Nephron progenitor cell (in vitro differentiated cells): Measurements from ENCODE around the gene ETF1.
"Not testable (repeated sequence)": the region's sequence is repeated elsewhere in the genome, so short reads cannot be mapped to it uniquely, and the experiment has no call there.

ENCODE experiments used
- DNase-seq: peaks from one replicate; pipeline ENCODE4 v3.0.0; 2021
- H3K27ac Mint-ChIP-seq: 2 replicates; pipeline ENCODE4 v1.8.0; 2021; ENCODE audit warnings: mild to moderate bottlenecking, moderate library complexity, mixed read lengths
- H3K27me3 Mint-ChIP-seq: 2 replicates; pipeline ENCODE4 v1.8.0; 2021; ENCODE audit warnings: mild to moderate bottlenecking, low read depth, mixed read lengths; ENCODE audit not compliant: poor library complexity
- H3K36me3 Mint-ChIP-seq: 2 replicates; pipeline ENCODE4 v1.8.0; 2021; ENCODE audit warnings: low read depth, mixed read lengths
- H3K4me1 Mint-ChIP-seq: 2 replicates; pipeline ENCODE4 v1.8.0; 2021; ENCODE audit warnings: mixed read lengths
- H3K4me3 Mint-ChIP-seq: 2 replicates; pipeline ENCODE4 v1.8.0; 2021; ENCODE audit warnings: mild to moderate bottlenecking, moderate library complexity, mixed read lengths
- H3K9me3 Mint-ChIP-seq: 2 replicates; pipeline ENCODE4 v1.8.0; 2021; ENCODE audit warnings: mild to moderate bottlenecking, moderate library complexity, mixed read lengths
- CTCF ChIP-seq: fragments of 200-600 bp; sonication (generic); IDR thresholded peaks from 2 replicates; pipeline ENCODE4 v1.5.0; 2021; ENCODE audit warnings: antibody characterized with exemption

The ETF1 gene

DNA sequence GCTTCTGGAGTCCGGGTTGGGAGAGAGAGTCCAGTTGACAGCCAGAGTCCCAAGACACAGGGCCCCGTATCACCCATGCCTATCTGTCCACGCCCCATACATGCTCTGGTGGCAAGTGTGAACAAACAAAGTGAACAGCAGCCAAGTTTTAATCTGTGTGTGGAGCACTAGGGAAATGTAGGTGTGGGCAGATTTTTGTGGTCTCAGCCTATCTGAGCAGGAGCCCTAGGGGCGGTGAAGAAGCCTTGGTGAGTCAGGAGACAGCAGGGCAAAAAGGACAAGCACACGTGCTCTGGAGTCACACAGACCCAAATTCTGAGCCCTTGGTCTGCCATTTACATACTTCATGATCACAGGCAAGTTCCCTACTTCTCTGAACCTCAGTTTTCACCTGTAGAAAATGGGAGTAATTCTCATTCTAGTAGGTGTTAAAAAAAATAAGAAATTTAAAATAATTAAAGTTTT is 54.5 kb downstream of the ETF1 start:
- H3K4me3 Mint-ChIP-seq = no peak overlapping the region
- no peak overlapping the region for H3K27ac Mint-ChIP-seq
- H3K36me3 Mint-ChIP-seq = no peaks in the 10 kb centered on the region
- peaks cover 47% of the 10 kb centered on the region for H3K4me1 Mint-ChIP-seq
- no peak for TF ChIP-seq CTCF
- no peak for DNase-seq
- H3K9me3 Mint-ChIP-seq = no peaks in the 10 kb centered on the region
- peaks cover 19% of the 10 kb centered on the region for H3K27me3 Mint-ChIP-seq

- DNase-seq = no peak
- H3K4me1 Mint-ChIP-seq = peaks cover 22% of the 10 kb centered on the region
- no peak for TF ChIP-seq CTCF
- no peaks in the 10 kb centered on the region for H3K9me3 Mint-ChIP-seq
- peaks cover 14% of the 10 kb centered on the region for H3K27me3 Mint-ChIP-seq
- no peaks in the 10 kb centered on the region for H3K36me3 Mint-ChIP-seq
- no peak overlapping the region for H3K4me3 Mint-ChIP-seq
- no peak overlapping the region for H3K27ac Mint-ChIP-seq
These were observed 60.4 kb downstream of the ETF1 start for GRCh38 chr5:138482638-138483037.

DNA sequence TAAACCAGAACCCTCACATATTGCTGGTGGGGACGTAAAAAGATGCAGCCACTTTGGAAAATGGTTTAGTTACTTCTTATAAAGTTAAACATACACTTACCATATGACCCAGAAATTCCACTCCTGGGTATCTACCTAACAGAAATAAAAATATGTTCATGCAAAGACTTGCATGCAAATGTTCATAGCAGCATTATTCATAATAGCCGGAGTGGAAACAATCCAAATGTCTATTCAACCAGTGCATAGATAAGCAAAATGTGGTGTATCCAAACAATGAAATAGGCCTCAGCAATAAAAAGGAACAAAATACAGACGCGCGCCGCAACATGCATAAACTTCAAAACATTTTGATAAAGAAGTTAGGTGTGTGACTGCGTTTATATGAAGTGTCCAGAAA is 66.1 kb downstream of the ETF1 start:
- Mint-ChIP-seq H3K36me3 (no peaks in the 10 kb centered on the region), H3K27me3 (peaks cover 23% of the 10 kb centered on the region), H3K4me3 (no peak overlapping the region), H3K27ac (no peak overlapping the region), H3K4me1 (peaks cover 15% of the 10 kb centered on the region), H3K9me3 (no peaks in the 10 kb centered on the region)
- TF ChIP-seq CTCF = no peak
- DNase-seq = no peak

DNA sequence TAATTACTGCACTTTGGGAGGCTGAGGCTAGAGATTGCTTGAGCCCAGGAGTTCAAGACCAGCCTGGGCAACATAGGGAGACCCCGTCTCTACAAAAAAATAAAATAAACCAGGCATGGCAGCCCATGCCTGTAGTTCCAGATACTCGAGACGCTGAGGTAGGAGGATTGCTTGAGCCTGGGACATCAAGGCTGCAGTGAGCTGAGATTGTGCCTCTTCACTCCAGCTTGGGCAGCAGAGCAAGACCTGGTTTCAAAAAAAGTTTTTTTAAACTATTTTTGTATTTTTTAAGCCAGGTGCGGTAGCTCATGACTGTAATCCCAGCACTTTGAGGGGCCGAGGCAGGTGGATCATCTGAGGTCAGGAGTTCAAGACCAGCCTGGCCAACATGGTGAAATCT is 69.9 kb downstream of the ETF1 start:
- not testable (repeated sequence) for H3K36me3 Mint-ChIP-seq, H3K27ac Mint-ChIP-seq, DNase-seq, H3K9me3 Mint-ChIP-seq, H3K4me3 Mint-ChIP-seq
- Mint-ChIP-seq H3K4me1 (peaks cover 18% of the 10 kb centered on the region), H3K27me3 (peaks cover 30% of the 10 kb centered on the region)

DNA sequence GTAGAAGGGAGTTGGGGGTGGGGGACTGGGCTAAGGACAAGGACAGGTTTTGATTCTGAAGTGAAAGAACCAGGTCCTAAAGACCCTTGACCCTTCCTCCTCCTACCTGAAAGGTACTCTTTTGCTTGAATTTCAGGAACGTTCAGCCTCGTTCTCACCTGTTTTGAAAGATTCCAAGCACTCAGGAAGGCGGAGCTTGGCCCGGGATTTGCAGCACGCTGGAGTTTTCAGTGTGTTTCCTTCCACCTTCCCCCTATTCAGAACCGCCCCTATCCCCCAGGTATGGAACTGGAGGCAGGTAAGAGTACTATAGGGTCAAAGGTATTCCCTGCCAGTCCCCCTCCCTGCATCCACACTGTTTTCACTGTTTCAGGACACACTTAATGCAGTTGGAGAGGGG is 70.7 kb downstream of the ETF1 start:
- Mint-ChIP-seq H3K9me3 (no peaks in the 10 kb centered on the region), H3K27ac (no peak overlapping the region), H3K27me3 (peaks cover 36% of the 10 kb centered on the region), H3K4me3 (no peak overlapping the region), H3K36me3 (peaks cover 16% of the 10 kb centered on the region), H3K4me1 (peaks cover 26% of the 10 kb centered on the region)
- TF ChIP-seq CTCF = no peak
- no peak for DNase-seq

DNA sequence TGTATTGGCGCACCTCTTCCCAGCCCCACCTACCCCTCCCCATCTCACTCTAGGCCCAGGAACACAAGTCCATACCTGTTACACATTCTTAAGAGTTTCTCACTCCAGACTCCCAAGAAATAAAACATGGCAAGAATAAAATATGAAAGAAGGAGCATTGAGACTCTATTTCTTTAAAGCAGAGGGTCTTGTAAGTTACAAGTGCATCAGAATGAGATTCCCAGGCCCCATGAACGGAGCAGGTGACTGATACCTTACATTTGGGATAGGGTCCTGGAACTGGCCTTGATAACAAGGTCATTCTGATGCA is 72.0 kb downstream of the ETF1 start:
- peaks cover 32% of the 10 kb centered on the region for H3K4me1 Mint-ChIP-seq
- H3K27ac Mint-ChIP-seq = no peak overlapping the region
- no peak overlapping the region for H3K4me3 Mint-ChIP-seq
- H3K27me3 Mint-ChIP-seq = peaks cover 43% of the 10 kb centered on the region
- DNase-seq = no peak
- TF ChIP-seq CTCF = no peak
- H3K36me3 Mint-ChIP-seq = peaks cover 24% of the 10 kb centered on the region
- H3K9me3 Mint-ChIP-seq = no peaks in the 10 kb centered on the region
